WI38 (cell line): ENCODE results near the gene DNAH1.

ENCODE experiments used
- H3K4me3 ChIP-seq: 2 replicates; pipeline ENCODE4 v1.5.1; 2011; ENCODE audit warnings: low read depth, mild to moderate bottlenecking, control low read depth, low read length
- CTCF ChIP-seq: IDR thresholded peaks from 2 replicates; pipeline ENCODE4 v1.5.1; 2012; ENCODE audit warnings: low read depth, mild to moderate bottlenecking, control low read depth, low read length

The DNAH1 gene

GRCh38 chr3:52298149-52299098 is 17.7 kb upstream of the DNAH1 start:
- TF ChIP-seq CTCF, result no peak
- H3K4me3 ChIP-seq, result no peak overlapping the region

- H3K4me3 ChIP-seq, result no peak overlapping the region
- no peak for TF ChIP-seq CTCF
These were observed 16.8 kb upstream of the DNAH1 start for GRCh38 chr3:52299247-52299878.

DNA sequence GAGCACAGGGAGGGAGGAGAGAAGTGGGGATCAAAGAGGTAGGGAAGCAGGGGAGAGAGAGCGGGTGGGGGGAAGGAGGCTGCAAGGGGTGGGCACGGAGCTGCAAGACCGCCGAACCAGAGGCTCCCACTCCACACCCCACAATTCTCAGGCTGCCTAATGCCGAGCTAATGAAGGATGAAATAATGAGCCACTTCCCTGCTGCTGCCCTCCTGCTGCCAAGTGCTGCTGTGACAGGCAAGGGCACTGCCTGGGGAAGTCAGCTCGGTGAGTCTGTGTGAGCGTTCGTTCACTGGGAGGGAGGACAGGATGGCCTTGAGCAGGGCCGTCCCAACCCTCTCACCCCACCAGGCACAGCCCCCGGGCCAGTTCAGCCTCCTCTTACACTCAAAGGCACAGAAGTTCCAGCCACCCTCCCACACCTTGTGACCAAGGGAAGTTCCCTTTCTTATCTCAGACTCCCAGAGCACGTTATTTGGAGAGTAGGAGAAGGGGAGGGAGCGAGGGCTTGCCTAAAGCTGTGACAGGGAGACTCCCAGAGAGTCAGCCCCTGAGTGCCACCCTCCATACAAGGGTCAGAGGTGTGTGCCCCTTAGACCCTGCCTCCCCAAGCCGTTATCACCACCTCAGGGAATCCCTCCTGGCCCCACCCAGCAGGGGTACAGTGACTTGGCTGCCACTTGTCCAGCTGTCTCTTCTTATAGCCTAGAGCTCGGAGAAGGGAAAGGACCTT is 16.1 kb upstream of the DNAH1 start:
- no peak overlapping the region for H3K4me3 ChIP-seq
- TF ChIP-seq CTCF, result no peak

DNA sequence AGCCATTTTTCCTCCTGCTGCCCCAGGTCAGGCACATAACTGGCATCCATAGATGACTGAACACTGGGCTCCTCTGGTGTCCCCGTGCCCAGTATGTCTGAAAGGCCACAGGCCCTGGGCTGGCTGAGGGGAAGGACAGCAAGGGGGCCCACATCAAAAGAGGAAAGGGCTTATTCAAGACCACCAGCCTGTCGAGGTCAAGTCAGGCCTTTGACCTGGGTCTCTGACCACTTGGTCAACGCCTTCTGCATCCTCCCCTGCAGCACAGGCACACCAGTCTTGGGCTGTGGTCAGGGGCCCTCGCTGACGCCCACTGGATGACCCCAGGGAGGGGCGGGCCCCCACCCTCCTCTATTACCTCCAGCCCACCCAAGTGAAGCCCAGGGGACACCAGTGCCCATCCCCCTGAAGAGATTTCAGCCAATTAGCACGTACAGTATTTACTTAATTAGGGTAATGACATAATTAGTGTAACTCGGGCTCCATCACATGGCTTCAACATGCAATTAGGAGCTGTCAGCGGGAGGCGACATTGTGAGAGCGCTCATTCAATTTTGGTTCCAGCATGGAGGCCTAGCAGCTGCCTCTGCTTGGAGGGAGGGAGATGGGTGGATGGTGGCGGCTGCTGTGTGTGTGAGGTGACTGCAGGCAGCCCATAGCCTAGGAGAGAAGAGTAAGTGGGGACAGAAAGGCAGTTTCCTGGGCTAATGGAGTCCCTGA is 13.5 kb upstream of the DNAH1 start:
- no peak overlapping the region for H3K4me3 ChIP-seq
- no peak for TF ChIP-seq CTCF

DNA sequence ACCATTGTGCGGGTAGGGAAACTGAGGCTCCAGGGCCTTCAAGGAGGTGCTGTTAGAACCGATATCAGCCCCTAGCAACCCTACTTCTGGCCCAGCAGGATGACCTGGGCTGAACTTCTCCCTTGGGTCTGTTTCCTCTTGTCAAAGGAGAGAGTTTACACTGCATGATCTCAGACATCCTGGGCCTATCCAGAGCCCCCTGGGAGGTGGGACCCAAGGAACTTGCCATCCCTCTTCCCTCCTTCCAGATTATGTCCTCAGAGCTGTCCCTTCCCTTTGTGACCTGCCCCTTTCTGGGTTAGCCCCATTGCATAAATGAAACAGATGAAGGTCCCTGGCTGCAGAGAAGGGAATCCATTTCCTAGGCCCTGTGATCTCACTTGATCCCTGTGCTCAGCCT is 12.3 kb upstream of the DNAH1 start:
- no peak overlapping the region for H3K4me3 ChIP-seq
- no peak for TF ChIP-seq CTCF

DNA sequence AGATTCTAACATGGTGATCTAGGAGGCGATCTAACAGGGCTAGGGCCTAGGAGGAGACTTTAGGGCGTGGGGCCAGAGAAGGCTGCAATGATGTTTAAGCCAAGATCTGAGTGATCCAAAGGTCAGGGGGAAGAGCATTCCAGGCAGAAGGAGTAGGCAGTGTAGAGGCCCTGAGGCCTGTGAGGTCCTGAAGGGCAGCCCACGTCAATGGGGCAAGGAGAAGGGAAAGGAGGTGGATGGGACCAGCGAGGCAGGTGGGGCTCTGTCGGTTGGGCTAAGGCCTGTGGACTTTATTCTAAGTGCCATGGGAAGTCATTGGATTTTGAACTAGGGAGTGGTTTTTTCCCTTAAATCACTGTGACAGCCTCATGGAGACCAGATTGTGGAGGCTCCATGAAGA is 10.2 kb upstream of the DNAH1 start:
- H3K4me3 ChIP-seq, result no peak overlapping the region
- TF ChIP-seq CTCF, result no peak
